Right atrium auricular region (tissue), 2 donors: ENCODE results near the gene RASD2. TPM values are rescaled to one million over a fixed set of nuclear protein-coding genes. Genes with fewer than 3 reads are reported as not detected.

Source experiments
- DNase-seq: peaks from one replicate; pipeline ENCODE4 v3.0.0-alpha.2; 2019; ENCODE audit warnings: low spot score
- H3K27ac ChIP-seq, 2 donors: fragments of 200-600 bp; sonication (generic); 1 replicate in 1 of 2; 2 replicates in 1 of 2; pipeline ENCODE4 v1.5.1; 2016 to 2019
- H3K27me3 ChIP-seq, 2 donors: fragments of 200-600 bp; sonication (generic); one replicate each; pipeline versions ENCODE4 v1.5.1 to v1.6.0; 2017 to 2019
- H3K36me3 ChIP-seq: fragments of 200-600 bp; sonication (generic); one replicate; pipeline ENCODE4 v1.5.1; 2016
- H3K4me1 ChIP-seq, 2 donors: fragments of 200-600 bp; sonication (generic); one replicate each; pipeline versions ENCODE4 v1.5.1 to v1.6.0; 2017 to 2019
- H3K4me3 ChIP-seq, 2 donors: fragments of 200-600 bp; sonication (generic); 1 replicate in 1 of 2; 2 replicates in 1 of 2; pipeline ENCODE4 v1.5.1; 2017 to 2019; ENCODE audit warnings: mild to moderate bottlenecking in 1 of 2, moderate library complexity in 1 of 2
- H3K9me3 ChIP-seq, 2 donors: fragments of 200-600 bp; sonication (generic); one replicate each; pipeline ENCODE4 v1.5.1; 2019
- total RNA-seq, 2 donors: library from RNA; depleted of rRNA; stranded (reverse); fragments of >200 nt; gene quantifications; one replicate each; pipeline ENCODE4 v1.1.0, GENCODE V29; 2016
- TF ChIP-seq, protein P1 (sequence below), 2 donors: fragments of 200-600 bp; sonication (generic); IDR thresholded peaks; one replicate each; pipeline ENCODE4 v1.5.1; 2019; ENCODE audit warnings: antibody characterized with exemption in 2 of 2

RASD2 gene
- total RNA-seq, 2 donors from 2014 or later, result 0.94 to 3.1 TPM

DNA sequence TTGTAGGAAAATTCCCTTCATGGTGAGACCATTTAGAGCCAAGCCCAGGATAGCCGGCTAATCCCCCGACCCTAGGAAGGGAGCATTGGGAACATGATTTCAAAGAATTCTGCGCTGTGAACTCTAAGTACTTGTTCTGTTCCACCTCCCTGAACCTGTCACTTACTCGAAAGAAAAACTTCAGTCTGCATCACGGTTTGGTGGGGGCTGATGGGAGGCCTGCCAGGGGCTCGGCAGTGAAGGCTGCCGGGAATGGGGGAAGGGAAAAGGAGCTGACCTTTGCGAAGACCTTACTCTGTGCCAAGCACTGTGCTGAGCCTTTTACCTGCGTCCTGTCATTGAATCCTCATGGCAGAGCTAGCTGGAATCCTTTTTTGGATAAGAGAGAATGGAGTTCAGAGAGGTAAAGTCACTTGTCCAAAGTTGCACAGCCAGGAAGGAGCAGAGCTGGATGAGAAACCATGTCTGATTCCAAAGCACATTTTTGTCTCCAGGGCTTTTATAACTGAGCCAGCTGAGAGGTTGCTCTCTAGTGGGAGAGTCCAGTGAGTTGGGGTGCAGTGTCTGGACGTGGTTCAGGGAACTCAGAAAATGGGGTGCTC is 15.4 kb downstream of the RASD2 start:
- H3K4me1 ChIP-seq, result no peaks in the 10 kb centered on the region

DNA sequence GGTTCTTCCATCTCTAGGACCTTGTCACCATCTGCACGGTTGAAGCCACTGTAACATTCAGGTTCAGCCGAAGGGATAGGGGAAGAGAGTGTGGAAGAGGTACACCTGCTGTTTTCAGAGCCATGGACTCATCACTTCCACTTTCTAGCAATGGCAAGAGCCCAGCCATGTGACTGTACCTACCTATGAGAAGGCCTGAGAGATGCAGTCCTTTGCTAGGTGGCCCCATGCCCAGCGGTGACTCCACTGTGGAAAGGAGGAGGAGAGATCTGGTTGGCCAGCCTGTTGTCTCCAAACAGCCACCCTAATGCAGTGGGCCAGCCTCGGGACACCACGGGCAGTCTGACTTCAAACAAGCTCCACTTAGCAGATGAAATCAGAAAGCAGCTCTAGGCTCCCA is 16.0 kb downstream of the RASD2 start:
- Histone ChIP-seq H3K27me3 (no peaks in the 10 kb centered on the region), H3K4me1 (no peaks in the 10 kb centered on the region), H3K9me3 (no peaks in the 10 kb centered on the region), H3K27ac (no peak overlapping the region), H3K36me3 (no peaks in the 10 kb centered on the region), H3K4me3 (no peak overlapping the region)
- TF ChIP-seq, protein P1, sequence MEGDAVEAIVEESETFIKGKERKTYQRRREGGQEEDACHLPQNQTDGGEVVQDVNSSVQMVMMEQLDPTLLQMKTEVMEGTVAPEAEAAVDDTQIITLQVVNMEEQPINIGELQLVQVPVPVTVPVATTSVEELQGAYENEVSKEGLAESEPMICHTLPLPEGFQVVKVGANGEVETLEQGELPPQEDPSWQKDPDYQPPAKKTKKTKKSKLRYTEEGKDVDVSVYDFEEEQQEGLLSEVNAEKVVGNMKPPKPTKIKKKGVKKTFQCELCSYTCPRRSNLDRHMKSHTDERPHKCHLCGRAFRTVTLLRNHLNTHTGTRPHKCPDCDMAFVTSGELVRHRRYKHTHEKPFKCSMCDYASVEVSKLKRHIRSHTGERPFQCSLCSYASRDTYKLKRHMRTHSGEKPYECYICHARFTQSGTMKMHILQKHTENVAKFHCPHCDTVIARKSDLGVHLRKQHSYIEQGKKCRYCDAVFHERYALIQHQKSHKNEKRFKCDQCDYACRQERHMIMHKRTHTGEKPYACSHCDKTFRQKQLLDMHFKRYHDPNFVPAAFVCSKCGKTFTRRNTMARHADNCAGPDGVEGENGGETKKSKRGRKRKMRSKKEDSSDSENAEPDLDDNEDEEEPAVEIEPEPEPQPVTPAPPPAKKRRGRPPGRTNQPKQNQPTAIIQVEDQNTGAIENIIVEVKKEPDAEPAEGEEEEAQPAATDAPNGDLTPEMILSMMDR (IDR thresholded peaks at IDR 0.05), result no peak
- no peak for DNase-seq

More for the DNA sequence above, 15.4 kb downstream of the RASD2 start:
- no peak for DNase-seq
- TF ChIP-seq, protein P1 (IDR thresholded peaks at IDR 0.05), result no peak
- Histone ChIP-seq H3K36me3 (no peaks in the 10 kb centered on the region), H3K4me3 (no peak overlapping the region), H3K27me3 (no peaks in the 10 kb centered on the region), H3K27ac (no peak overlapping the region), H3K9me3 (no peaks in the 10 kb centered on the region)

DNA sequence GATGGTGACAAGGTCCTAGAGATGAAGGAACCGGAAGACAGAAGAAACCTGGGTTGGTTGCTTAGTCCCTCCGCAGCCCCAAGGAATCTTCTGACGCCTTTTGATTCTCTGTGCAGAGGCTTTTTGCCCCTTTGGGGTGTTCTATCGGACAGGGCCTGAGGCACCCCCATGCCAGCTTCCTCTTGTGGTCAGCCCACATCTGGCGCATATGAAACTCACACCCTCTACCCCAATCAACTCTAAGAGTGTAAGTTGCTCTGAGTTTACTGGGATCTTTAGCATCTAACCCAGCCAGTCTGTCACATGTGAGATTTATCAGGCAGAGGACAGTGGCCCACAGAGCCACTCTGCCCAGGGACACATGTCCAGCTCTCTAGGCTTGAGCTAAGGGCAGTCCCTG is 17.4 kb downstream of the RASD2 start:
- no peak for DNase-seq
- H3K4me1 ChIP-seq, result no peaks in the 10 kb centered on the region
- no peak overlapping the region for H3K27ac ChIP-seq
- TF ChIP-seq, protein P1 (IDR thresholded peaks at IDR 0.05), result no peak
- no peak overlapping the region for H3K4me3 ChIP-seq
- H3K36me3 ChIP-seq, result no peaks in the 10 kb centered on the region
- H3K27me3 ChIP-seq, result no peaks in the 10 kb centered on the region
- no peaks in the 10 kb centered on the region for H3K9me3 ChIP-seq

DNA sequence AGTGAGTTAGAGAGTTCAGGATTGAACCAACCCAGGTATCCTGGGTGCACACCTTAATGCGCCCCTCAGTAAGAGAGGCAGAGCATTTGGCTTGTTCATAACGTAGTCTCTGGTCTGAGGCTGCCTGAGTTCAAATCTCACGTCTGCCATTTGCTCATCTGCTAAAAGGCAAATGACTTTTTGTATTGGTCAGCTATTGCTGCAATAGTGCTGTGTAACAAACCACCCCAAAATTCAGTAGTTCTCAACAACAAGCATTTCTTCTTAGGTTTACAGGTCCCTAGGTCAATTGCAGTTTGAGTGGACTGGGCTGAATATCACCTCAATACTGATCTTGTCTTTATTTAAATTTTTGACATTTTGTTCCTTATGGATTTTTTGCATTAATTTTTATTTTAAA is 18.1 kb downstream of the RASD2 start:
- no peaks in the 10 kb centered on the region for H3K4me1 ChIP-seq
- H3K27ac ChIP-seq, result no peak overlapping the region
- H3K4me3 ChIP-seq, result no peak overlapping the region
- no peaks in the 10 kb centered on the region for H3K9me3 ChIP-seq
- no peak for DNase-seq
- H3K27me3 ChIP-seq, result no peaks in the 10 kb centered on the region
- H3K36me3 ChIP-seq, result no peaks in the 10 kb centered on the region
- TF ChIP-seq, protein P1 (IDR thresholded peaks at IDR 0.05), result no peak

DNA sequence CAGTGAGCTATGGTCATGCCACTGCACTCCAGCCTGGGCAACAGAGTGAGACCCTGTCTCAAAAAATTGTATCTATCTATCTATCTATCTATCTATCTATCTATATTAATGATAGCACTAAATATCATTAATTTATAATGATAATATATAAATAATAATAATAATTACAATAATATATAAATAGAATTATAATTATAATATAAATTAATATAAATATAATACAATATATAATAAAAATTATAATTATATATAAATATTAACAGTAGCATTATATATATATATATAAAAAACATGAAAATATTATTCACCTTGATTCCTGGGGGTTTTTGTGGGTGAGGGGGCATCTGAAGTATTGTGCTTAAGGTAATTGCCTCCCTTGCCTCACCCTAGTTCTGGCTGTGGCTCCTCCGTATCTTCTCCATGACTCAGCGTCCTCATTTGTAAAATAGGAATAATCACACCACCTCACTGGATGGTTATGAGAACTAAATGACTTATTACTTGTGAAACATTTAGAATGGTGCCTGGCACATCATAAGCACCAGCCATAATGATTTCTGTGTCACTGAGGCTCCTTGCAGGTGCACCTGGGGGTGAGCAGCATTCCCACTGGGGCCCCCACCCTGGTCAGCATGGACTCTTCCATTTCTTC is 18.8 kb downstream of the RASD2 start:
- no peak for DNase-seq
- TF ChIP-seq, protein P1 (IDR thresholded peaks at IDR 0.05), result no peak

More for the DNA sequence above, 18.8 kb downstream of the RASD2 start:
- H3K27me3 ChIP-seq, result no peaks in the 10 kb centered on the region
- H3K4me1 ChIP-seq, result peaks cover 0 to 2% of the 10 kb centered on the region in 2 donors
- H3K36me3 ChIP-seq, result no peaks in the 10 kb centered on the region
- H3K27ac ChIP-seq, result no peak overlapping the region
- no peak overlapping the region for H3K4me3 ChIP-seq
- H3K9me3 ChIP-seq, result no peaks in the 10 kb centered on the region
